ENCODE data around the gene BIK. TPM values are rescaled to one million over a fixed set of nuclear protein-coding genes. Genes with fewer than 3 reads are reported as not detected.

Gene BIK, protein sequence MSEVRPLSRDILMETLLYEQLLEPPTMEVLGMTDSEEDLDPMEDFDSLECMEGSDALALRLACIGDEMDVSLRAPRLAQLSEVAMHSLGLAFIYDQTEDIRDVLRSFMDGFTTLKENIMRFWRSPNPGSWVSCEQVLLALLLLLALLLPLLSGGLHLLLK
- total RNA-seq = 0.46 TPM

DNA sequence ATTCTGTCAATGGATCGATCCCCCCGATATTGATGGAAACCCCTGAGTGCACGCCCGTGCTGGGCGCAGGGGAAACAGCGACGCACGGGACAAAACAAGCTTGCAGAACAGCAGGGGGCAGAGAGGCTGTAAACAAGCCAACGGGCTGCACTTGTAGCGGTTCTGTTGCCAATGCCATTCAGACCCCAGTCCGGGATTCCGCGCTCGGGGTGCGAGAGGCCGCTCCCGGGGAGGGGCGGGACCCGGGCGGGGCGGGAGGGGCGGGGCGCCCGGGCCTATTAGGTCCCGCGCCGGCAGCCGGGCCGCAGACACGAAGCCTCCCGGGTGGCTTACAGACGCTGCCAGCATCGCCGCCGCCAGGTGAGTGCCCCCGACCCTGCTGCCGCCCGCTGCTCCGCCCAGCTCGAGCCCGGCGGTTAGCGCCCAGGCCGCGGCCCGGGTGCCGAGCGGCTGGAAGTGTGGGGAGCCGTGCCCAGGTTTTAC is at the start of gene BIK:
TSS of gene BIK (plus strand) at position 307 of the 483 bp plus-strand sequence. CDS start 13,273 bp downstream, outside the sequence.

DNA sequence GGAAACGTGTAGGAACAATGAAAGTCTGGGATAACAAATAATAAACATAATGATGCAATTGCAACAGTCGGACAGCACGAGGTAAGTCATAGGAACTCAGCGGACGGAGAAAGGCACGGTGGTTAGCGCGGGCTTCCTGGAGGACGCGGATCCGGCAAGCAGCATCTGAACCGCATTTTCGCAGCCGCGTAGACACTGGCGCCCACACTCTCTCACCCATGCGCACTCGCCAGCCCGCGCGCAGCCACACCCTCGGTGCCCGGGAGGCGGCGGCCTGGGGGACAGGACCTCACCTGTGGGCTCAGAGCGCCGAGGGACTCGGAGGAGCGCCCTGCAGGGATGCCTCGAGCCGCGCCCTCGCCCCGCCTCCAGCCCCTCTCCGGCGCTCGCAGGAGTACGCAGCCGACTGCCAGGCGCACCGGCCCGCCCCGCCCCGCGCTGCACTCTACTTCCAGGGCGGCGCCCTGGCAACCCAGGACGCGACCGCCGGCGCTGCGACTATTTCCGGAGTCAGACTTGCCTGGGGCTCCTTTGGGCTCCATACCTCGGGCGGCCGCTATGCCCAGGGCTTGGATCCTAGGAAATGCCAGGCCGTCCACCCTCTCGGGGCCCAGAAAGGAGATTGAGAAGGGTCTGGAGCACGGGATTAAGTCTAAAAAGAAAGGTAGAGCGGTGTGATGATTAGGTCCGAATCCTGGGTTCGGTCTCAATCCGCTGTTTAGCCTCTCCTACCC is 21.4 kb upstream of the BIK start, which contains the start of gene TTLL1:
TSS of gene TTLL1 (minus strand) at position 408 of the 734 bp plus-strand sequence. CDS start 13,805 bp downstream, outside the sequence.

DNA sequence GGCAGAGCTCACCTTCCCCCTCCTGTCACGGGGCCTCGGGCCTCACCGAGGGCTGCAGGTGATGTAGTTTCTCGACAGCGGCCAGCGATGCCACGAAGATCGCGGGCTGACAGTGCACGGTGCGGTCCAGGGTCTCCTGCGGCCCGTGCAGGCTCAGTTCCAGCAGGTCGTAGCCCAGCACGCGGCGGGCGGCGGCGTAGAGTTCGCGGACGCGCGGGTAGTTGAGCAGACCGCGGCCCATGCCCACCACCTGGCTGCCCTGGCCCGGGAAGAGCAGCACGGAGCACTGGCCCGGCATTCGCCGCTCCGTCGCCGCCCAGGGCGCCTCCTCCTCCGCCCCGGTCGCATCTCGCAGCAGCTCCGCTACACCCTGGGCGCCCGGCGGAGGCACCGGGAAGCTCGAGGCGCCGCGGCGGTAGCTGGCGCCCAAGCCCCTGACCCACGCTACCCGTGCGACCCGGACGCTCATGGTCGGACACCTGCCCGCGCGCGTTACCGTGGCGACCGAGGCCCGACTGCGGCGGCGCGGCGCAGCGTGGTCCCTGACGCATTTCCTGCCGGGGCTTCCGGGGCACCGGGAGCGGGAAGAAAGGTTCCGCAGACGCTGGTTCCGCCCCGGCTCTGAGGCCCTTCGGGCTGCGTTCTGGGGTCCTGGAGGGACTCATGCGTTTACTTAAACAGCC is 32.5 kb downstream of the BIK start, which contains the start of gene MCAT:
TSS of gene MCAT (minus strand) at position 519 of the 683 bp plus-strand sequence. CDS start at position 469, 50 bp downstream.

DNA sequence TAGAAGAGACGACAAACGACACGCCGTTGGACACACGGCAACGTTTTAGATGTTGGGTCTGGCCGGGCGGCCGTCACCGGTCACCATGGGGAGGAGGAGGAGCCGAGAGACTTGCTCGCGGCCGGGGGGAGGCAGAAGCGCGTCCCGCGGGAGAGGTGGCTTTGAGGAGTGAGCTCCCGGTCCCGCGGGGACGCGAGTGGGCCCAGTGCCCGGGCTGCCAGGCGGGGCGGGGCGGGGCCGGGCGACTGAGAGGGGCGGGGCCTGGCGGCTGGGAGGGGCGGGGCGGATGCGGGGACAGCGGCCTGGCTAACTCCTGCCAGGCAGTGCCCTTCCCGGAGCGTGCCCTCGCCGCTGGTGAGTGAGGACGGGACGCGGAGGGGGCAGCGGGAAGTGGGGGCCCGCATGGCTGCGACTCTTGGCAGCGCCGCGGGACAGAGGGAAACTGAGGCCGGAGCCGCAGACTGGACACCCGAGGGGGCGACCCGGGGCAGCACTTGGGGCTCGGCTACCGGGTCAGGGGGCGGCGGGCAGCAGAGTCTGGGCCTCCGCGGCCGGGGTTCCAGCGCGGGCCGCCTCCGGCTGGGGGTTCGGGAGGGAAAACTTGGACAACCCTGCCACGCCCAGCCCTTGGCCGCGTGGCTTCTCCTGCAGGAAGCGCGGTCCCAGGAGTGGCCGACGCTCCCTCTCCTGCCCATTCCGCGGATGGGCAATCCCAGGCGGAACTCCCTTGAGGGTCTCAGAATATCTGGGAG is 40.9 kb downstream of the BIK start, which contains the start of gene TSPO:
TSS of gene TSPO (plus strand) at position 309 of the 752 bp plus-strand sequence. CDS start 7,680 bp downstream, outside the sequence.

Other genes with a start within 250 kb of the BIK start
- gene PACSIN2, start 95.6 kb upstream of the BIK start, total RNA-seq = 28.6 TPM
- 45.2 TPM for gene TTLL1, start 21.4 kb upstream of the BIK start, total RNA-seq
- 24.2 TPM for gene MCAT, start 32.6 kb downstream of the BIK start, total RNA-seq
- 16.1 TPM for gene TSPO, start 40.8 kb downstream of the BIK start, total RNA-seq
- gene TTLL12, start 76.4 kb downstream of the BIK start, total RNA-seq = 24.2 TPM
- gene SCUBE1, start 232.6 kb downstream of the BIK start, total RNA-seq = 3.9 TPM